Esophagus muscularis mucosa (tissue), 4 donors: ENCODE results near the gene HELZ.

Source experiments
- EP300 ChIP-seq: sonication (generic); formaldehyde crosslinking; IDR thresholded peaks from one replicate; pipeline ENCODE4 v1.6.1; 2017; ENCODE audit warnings: antibody characterized with exemption
- POLR2A ChIP-seq: fragments of 450-650 bp; IDR thresholded peaks from one replicate; pipeline ENCODE4 v1.6.1; 2017; ENCODE audit warnings: antibody characterized with exemption, moderate library complexity, mild to moderate bottlenecking, low read depth
- POLR2AphosphoS5 ChIP-seq, 2 donors: sonication (generic); formaldehyde crosslinking; IDR thresholded peaks; one replicate each; pipeline ENCODE4 v1.6.1; 2017; ENCODE audit warnings: antibody characterized with exemption in 2 of 2
- TF ChIP-seq, protein P1 (sequence below), 3 experiments: fragments of 200-600 bp in 2 of 3; fragments of 450-650 bp in 1 of 3; sonication (generic) in 2 of 3; IDR thresholded peaks; one replicate each; pipeline ENCODE4 v1.5.1; 2017 to 2019; ENCODE audit warnings: antibody characterized with exemption in 3 of 3, mild to moderate bottlenecking in 2 of 3, moderate library complexity in 1 of 3

DNA sequence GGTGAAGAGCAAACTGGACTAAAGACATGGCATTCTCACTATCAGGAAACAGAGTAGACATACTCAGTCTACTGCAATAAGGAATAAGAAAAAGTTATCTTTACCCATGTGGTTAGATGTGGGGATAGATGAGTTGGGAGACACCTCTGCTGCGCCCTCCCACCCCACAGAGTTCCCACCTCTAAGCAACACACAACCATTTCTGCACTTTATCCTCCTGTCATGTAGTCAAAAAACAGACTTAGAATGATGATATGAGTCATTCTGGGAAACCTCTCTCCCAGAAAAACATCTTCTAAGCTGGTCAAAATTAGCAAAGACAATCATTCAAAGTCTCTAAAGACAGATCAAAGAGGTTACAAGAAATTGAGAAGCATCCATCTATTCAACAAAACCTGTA lies 105.7 kb downstream of the HELZ start:
- TF ChIP-seq, protein P1, sequence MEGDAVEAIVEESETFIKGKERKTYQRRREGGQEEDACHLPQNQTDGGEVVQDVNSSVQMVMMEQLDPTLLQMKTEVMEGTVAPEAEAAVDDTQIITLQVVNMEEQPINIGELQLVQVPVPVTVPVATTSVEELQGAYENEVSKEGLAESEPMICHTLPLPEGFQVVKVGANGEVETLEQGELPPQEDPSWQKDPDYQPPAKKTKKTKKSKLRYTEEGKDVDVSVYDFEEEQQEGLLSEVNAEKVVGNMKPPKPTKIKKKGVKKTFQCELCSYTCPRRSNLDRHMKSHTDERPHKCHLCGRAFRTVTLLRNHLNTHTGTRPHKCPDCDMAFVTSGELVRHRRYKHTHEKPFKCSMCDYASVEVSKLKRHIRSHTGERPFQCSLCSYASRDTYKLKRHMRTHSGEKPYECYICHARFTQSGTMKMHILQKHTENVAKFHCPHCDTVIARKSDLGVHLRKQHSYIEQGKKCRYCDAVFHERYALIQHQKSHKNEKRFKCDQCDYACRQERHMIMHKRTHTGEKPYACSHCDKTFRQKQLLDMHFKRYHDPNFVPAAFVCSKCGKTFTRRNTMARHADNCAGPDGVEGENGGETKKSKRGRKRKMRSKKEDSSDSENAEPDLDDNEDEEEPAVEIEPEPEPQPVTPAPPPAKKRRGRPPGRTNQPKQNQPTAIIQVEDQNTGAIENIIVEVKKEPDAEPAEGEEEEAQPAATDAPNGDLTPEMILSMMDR (IDR thresholded peaks at IDR 0.05): no peak
- TF ChIP-seq POLR2A (no peak), POLR2AphosphoS5 (IDR thresholded peaks at IDR 0.05) (no peak), EP300 (no peak)
